ENCODE data around the gene CAPNS1.
A peak's percentile ranks its signal among the peaks of the same experiment; 100 is the strongest.
"Not testable (repeated sequence)": the region's sequence is repeated elsewhere in the genome, so short reads cannot be mapped to it uniquely, and the experiment has no call there.

CAPNS1 gene

GRCh38 chr19:36125557-36125956 is 14.3 kb upstream of the CAPNS1 start:
- no peak for TF ChIP-seq CTCF (IDR thresholded peaks at IDR 0.05; ENCODE audit: low read depth, low read length)
- no peak for DNase-seq (ENCODE audit: extremely low read depth, low read depth)

- no peak for TF ChIP-seq CTCF (IDR thresholded peaks at IDR 0.05; ENCODE audit: low read depth, low read length)
- DNase-seq (ENCODE audit: extremely low read depth, low read depth), result no peak
Observed at GRCh38 chr19:36128392-36128736, 11.5 kb upstream of the CAPNS1 start.

- not testable (repeated sequence) for DNase-seq (ENCODE audit: extremely low read depth, low read depth)
Observed at GRCh38 chr19:36131221-36131620, 8.6 kb upstream of the CAPNS1 start.

GRCh38 chr19:36134867-36135266 is 5.0 kb upstream of the CAPNS1 start:
- DNase-seq (ENCODE audit: extremely low read depth, low read depth), result not testable (repeated sequence)

- DNase-seq (ENCODE audit: extremely low read depth, low read depth), result no peak
- no peak for TF ChIP-seq CTCF (IDR thresholded peaks at IDR 0.05; ENCODE audit: low read depth, low read length)
Observed at GRCh38 chr19:36136964-36137686, 2.7 kb upstream of the CAPNS1 start.

- no peak for DNase-seq (ENCODE audit: extremely low read depth, low read depth)
- no peak for TF ChIP-seq CTCF (IDR thresholded peaks at IDR 0.05; ENCODE audit: low read depth, low read length)
Observed at GRCh38 chr19:36139120-36139472, 770 bp upstream of the CAPNS1 start.

- no peak for TF ChIP-seq CTCF (IDR thresholded peaks at IDR 0.05; ENCODE audit: low read depth, low read length)
- DNase-seq (ENCODE audit: extremely low read depth, low read depth), result no peak
Observed at GRCh38 chr19:36140304-36141038, 605 bp downstream of the CAPNS1 start.

- peak; percentile 49 for DNase-seq (ENCODE audit: extremely low read depth, low read depth)
- no peak for TF ChIP-seq CTCF (IDR thresholded peaks at IDR 0.05; ENCODE audit: low read depth, low read length)
Observed at GRCh38 chr19:36141039-36141927, 1.4 kb downstream of the CAPNS1 start.

All from AG09319 (cell line).